ENCODE data around the gene CKLF.
"Not testable (repeated sequence)": the region's sequence is repeated elsewhere in the genome, so short reads cannot be mapped to it uniquely, and the experiment has no call there.

Gene CKLF

DNA sequence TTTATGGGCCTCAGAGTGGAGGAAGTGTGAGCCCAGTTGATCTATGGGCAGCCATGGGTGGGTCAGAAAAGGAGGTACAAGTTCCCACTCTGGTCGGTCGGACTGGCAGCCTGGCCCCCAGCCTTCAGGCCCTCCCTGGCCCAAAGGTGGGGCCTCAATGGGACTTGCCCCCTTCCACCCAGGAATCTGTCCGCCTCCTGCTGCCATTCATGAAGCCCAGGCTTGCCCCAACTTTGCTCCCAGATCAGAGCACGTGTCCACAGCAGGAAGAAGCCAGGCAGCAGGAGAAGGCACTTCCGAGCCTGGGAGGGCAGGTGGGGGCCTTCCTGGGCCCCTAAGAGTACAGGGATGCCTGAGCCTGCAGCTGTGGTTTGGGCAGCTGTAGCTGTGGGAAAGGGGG lies 49.1 kb downstream of the CKLF start:
- DNase-seq, result no peak

DNA sequence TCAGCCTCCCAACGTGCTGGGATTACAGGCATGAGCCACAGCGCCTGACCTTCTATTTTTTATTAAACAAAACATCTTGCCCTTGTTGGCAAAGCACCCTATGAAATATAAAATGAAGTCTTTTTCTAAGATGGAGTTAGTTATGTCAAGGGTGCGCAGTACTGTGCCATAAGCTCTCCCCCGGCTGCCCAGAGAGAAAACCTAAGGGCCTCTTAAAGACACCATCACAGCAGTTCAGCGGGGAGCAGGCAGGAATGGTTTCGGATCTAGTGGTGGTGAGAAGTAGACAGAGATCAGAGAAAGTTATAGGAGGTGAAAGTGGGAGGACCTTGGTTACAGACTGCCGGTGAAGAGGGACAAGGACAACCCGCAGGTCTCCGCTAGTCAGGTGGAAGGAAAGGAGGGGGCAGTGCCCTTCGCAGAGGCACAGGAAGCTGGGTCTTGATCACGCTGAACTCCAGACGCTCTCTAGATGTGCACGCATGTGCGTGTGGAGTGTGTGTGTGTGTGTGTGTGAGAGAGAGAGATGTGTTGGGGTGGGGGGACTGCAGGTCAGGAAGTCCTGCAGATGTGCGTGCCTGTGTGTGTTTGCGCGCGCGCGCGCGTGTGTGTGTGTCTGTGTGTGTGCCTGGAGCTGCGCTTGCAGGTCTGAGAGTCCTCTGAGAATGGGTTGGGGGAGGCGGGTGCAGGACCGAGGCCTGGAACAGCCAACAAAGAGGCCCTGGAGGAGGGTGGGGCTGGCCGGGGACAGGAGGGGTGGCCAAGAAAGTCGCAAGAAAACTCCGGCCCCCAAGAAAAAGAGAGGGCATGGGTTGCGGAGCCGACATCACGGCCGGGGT lies 51.4 kb downstream of the CKLF start:
- no peak for DNase-seq

DNA sequence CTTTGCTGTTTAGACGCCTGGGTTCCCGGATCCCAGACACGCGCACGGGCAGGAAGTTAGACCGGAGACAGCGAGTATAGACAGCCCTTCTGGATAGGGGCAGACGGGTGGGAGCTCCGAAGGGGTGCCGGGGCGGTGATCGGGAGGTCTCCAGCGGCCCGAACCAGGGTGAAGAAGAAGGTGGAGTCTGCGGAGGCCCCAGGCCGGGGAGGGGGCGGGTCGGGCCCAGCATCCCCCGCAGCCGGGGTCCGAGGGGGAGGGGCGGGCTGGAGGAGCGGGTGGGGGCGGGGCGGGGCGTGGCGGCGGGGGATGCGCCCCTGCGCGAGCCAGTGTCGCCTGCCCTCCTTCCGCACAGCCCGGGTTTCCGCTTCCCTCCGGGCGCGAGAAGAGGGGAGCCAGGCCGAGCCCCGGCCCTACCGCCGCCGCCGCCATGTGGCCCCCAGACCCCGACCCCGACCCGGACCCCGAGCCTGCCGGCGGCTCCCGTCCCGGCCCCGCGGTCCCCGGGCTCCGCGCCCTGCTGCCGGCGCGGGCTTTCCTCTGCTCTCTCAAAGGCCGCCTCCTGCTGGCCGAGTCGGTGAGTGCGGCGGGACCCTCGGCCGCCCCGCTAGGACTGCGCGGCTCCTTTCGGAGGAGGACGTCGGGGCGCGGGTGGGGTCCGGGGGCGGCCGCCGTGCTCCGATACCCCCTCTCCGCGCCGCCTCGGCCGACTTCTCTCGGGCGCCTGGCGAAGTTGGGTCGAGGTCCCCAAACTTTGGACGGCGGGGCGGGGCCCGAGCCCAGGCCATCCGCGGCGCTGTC lies 52.2 kb downstream of the CKLF start, which contains the start of gene CMTM3:
CMTM3 (plus strand) TSS at position 329 of the 801 bp plus-strand sequence; CDS start at position 431, 102 bp downstream.
- peak; percentile 87 for DNase-seq

DNA sequence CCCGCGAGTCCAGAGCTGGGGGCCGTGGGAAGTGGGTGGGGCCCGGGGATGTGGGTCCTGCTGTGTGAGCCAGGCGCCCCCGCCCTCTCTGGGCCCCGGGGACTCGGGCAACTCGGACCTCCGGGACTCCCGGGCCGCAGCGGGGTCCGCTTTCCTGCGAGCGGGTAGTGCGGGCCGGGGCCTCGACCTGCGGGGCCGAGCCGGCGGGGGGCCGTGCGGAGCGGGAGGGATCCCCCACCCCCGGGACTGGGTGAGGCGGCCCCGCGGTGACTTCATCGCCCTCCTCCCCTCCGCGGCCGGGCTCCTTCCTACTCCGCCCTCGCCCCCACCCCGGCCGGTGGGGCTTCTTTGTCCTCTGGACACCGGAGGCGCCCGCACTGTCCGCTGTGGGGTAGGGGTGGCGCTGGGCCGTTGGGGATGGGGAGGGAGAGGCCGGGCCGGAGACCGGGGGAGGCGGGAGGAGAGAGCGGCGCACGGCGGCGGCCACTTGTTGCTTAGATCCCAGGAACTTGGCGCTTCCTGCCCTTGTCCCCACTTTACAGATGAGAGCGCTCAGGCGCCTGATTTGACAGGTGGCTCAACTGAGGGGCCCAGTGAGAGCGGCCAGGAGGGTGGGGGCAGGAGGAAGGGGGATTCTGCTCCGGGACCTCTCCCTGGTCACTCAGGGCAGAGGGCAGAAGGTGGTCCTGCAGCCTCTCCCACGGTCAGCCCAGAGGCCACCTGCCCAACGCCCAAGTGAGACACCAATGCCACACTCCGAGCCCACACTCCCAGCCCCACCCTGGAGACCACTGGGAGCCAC lies 53.0 kb downstream of the CKLF start:
- peak; percentile 73 for DNase-seq

DNA sequence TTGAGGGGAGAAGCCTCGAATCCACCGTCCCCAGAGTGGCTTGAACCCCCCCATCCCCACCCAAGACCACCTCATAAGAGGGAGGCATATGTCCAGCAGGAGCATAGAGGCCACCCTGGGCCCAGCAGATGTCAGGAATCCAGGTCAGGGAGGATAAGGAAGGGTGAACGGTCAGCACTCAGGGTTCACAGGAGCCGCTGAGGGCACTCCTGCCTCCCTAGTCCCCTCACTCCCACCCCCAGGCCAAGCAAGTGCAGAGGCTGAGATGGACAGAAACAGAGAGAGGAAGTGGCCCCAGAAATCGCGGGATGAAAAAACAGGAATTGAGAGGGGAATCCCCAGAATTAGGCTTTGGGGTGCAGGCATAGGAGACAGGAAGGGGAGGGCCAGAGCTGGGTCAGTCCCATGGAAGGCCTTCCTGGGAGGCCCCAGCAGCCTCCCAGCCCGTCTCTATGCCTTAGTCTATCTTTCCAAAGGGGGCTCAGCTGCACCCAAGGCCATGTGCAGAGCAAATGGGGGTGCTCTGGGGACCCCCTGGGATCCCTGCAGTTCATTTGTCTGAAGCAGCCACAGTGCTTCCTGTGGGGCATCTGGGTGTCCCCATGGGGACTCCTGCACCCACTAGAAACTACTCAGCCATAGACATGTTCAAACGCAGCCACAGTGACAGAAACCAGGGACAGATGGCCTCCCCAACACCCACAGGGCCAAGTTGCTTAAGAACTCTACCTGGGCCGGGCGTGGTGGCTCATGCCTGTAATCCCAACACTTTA lies 53.8 kb downstream of the CKLF start:
- no peak for DNase-seq

DNA sequence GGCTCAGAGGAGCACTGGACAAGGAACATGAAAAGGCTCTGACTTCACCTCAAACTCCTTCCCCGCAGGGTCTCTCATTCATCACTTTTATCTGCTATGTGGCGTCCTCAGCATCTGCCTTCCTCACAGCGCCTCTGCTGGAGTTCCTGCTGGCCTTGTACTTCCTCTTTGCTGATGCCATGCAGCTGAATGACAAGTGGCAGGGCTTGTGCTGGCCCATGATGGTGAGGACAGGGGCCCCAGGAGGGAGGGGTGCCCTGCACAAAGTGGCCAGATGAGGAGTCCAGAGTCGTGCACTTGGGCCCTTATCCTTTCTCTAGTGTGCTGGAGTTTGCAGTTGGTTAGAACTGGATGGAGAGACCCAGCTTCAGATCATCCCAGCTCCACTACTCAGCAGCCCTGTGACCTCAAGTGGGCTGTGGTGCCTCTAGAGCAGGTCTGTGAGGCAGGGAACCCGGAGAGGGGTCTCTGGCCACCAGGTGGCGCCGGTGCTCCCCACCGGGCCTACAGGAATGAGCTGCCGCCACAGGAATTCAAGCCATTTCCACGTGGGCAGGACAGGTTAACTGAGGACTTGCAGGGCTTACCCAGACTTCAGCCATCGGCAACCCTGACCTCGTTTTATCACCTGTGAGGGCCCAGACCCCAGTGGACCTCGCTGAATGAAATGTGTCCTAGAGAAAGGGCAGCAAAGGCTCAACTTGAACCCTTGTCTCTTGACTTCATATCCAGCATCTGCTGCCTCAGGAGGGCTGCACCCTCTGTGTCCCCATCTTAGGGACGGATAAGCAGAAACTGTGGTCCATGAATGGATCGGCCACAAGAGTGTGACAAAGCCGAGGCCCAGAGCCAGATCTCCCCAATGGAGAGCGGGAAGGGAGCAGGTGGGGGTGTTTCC lies 56.1 kb downstream of the CKLF start:
- DNase-seq, result peak; percentile 91

DNA sequence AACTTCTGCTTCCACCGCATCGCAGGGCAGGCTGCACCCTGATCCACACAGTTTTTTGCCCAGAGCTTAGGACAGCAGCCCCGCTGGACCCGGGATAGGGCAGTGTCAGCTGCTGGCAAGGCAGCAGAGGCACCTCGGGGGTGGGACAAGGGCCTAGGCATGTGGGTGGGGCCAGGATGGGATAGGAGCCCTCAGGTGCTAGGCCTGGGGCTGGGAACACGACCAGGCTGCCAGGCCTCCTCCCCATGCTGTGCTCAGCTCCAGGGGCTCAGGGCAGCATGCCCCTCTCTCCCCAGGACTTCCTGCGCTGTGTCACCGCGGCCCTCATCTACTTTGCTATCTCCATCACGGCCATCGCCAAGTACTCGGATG lies 56.7 kb downstream of the CKLF start:
- no peak for DNase-seq

DNA sequence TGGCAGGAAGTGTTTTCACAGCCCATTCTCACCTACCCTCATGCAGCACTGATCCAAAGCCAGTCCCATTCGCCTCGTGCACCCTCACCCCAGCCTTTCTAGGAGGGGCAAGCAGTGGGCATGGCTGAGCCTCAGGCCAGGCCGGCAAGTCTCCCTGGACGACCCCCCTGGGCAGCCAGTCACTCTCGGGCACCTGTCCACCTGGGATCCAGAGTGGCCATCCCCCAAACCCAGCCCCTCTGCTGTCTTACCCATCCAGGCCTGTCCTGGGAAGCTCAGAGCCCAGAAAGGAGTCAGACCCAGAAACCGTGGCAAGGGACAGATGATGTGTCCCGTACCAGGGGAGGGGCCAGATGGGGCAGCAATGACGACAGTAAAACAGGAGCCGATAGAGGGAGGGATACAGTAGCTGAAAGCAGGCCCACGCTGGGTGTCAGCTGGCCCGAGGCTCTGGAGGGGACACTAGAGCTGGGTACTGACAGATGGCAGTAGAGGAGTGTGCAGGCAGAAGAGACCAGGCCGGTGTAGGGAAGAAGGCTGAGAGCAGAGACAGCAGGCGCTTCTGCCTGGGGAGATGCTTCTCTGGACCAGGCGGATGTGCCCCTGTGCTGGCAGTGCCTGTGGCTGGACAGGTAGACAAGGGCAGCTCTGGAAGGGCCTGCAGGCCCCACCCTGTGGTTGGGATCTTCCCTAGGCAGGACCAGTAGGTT lies 57.9 kb downstream of the CKLF start:
- DNase-seq, result no peak

DNA sequence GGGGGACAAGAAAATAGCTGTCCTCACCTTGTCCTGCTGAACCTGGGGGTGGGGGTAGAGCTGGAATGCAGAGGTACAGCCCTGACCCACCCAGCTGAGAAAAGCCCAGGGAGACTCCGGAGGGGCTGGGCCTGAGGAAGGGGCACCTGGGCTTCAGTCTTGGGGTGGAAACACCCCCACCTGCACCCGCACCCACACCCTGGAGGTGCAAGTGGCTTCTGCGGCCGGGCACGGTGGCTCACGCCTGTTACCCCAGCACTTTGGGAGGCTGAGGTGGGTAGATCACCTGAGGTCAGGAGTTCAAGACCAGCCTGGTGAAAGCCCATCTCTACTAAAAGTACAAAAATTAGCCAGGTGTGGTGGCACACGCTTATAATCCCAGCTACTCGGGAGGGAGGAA lies 59.5 kb downstream of the CKLF start:
- DNase-seq, result not testable (repeated sequence)

DNA sequence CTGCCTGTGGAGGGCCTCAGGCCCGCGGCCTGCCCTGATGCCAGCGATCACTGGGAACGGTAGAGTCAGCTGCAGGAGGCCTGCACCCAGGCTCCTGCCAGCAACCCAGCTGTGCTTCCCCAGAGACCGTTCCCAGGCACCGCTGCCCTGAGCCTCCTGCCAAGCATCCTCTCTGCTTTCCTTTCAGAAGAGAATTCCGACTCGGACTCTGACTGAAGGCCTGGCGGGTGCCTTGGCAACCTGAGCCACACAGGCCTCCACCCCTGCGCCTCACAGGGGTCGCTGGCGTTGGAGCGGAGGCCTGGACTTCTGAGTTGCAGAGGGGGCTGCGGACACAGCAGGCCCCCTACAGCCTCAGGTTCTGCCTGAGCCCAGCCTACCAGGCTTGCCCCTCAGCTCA lies 60.0 kb downstream of the CKLF start:
- no peak for DNase-seq

DNA sequence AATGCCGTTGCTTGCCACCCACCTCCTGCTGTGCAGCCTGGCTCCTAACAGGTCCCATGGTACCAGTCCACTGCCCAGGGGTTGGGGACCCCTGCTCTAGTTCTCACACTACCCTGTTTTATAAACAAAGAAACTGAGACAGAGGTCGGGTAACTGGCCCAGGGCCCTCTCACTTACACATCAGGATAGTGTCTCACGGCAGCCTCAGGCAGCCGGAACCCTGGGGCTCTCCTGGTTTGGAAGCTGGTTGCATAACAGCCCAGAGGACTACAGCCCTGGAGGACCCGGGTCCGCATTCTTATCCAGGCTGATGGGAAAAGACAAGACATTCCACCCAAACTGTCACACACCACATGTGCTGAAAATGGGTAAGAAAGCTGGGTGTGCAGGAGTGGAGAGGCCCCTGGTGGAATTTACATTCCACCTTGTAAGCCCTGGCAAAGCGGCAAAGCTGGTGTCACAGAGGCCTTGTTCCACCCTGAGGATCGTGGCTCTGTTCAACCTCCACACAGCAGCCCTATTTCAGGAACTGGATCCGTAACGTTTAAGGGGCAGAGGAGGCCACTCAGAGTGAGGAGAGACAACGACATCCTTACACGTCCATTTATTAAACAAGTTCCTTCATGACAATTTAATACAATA lies 61.9 kb downstream of the CKLF start:
- no peak for DNase-seq
